HG03432 (cell line): Measurements from ENCODE around the gene NSMCE1.
"Not testable (repeated sequence)": the region's sequence is repeated elsewhere in the genome, so short reads cannot be mapped to it uniquely, and the experiment has no call there.

Experiments
- ATAC-seq: cut with Tn5 transposase; IDR thresholded peaks from one replicate; pipeline ENCODE4 v1.9.1; 2021; ENCODE audit warnings: mild to moderate bottlenecking, moderate library complexity; ENCODE audit not compliant: unreplicated experiment

NSMCE1 gene

DNA sequence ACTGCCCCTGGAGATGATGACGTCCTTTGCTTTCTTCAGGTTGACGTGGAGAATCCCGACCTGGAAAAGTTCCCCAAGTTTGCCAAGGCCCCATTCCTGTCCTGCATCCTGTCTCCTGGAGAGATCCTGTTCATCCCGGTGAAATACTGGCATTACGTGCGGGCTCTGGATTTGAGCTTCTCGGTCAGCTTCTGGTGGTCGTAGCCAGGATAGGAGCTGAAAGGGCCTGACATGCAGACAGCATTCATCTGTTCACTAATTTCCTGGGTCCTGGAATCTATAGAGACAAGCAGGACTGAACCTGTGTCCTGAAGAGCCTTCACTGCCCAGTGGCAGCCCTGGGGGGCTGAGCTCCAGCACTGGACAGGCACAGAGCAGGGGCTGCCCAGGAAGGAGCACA lies 48.0 kb downstream of the NSMCE1 start:
- no peak for ATAC-seq

DNA sequence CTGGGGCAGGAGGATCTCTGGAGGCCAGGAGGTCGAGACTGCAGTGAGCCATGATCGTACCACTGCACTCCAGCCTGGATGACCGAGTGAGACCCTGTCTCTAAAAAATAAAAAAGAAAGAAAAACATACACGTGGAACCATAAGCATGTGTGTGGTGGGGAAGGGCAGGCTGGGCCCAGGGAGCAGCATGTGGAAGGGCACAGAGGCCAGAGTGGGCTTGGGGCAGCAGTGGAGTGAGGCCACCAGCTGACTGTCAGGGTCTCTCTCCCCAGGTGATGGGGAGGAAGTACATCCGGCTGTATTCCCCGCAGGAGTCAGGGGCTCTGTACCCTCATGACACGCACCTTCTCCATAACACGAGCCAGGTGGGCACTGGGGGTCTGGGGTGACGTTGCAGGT lies 48.5 kb downstream of the NSMCE1 start:
- ATAC-seq, result no peak

DNA sequence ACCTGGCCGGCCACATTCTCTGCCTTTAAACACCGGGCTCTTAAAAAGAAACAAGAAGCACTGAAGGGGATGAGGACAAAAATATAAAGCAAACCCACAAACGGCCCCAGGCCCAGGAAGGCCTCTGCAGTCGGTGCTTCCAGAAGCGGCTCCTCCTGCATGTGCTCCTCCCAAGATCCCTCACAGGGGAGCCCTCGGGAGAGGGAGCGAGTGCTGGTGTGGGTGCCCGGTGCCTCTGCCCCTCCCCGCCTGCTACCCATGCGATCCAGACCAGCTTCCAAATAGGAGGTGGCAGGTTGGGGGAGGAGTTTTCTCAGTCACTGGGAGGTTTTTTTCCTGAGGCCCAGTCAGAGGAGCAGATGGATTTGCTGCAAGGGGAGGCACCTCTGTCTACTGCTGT lies 49.4 kb downstream of the NSMCE1 start:
- no peak for ATAC-seq

DNA sequence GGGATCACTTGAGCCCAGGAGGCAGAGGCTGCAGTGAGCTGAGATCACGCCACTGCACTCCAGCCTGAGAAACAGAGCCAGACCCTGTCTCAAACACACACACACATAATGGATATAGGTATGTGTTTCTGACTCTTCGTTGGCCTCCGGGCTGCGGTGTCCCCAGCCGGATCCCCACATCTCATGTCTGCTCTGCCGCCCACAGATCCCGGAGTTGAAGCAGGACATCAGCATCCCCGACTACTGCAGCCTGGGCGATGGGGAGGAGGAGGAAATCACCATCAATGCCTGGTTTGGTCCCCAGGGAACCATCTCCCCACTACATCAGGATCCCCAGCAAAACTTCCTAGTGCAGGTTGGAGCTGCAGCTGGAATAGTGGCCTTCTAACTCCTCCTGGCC lies 49.8 kb downstream of the NSMCE1 start:
- ATAC-seq, result no peak

DNA sequence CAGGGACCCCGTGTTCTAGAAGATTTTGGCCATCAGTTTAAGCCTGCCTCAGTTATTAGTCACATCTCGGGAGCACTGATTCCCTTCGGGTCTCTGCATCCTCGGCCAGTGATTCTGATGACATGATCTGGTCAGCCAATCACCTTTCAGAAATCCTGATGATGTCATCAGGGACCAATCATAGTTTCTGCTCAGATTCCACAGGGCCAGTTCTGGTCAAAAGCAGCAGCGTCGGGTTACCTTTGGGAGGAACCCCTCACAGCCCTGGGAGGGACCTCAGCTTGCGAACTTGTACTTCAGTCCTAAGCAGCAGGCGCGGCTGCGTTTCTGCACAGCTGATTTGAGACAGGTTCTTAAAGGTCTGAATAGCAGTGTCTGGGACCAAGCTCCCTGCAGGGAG lies 51.3 kb downstream of the NSMCE1 start:
- no peak for ATAC-seq

DNA sequence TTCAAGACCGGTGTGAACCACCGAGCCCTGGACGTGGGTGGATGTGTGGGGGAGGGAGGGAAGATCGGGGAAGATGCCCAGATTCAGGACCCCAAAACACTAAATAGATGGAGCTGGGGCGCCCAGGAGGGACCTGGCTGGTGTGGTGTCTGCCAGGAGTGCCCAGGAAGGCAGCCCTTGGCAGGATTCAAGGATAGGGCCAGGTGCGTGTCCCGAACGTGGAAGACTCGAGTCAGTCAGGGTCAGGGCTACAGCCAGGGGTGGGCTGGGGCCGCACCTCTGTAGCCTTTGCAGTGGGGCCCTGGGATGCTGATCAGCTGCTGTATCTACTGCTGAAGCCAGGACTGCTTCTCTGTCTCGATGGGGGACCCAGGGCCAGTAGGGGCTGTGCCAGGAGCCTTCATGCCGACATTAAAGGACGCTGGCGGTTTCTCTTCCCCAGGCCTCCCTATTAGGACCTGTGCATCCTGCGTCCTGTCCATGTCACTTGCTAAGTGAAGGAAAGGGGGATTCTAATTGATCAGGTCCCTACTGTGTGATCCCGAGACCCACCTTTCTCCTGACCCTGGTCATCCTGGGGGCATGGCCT lies 52.2 kb downstream of the NSMCE1 start:
- no peak for ATAC-seq

DNA sequence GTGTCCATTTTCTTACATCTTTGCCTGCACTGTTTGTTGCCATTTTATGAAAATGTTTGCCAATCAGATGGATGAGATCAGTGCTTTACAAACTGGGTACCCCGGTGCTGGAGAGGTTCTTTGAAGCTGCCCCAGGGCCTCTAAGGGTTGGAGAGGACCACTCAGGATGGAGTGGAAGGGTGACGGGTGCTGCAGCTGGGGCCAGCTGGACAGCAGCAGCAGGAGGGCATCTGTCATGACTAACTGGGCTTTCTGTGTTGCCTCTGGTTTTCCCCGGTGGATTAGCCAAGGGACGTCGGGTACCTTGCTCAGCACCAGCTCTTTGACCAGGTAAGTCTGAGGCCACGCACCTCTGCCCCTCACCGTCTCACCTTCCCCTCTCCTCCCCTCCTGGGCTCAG lies 52.9 kb downstream of the NSMCE1 start:
- ATAC-seq, result no peak

DNA sequence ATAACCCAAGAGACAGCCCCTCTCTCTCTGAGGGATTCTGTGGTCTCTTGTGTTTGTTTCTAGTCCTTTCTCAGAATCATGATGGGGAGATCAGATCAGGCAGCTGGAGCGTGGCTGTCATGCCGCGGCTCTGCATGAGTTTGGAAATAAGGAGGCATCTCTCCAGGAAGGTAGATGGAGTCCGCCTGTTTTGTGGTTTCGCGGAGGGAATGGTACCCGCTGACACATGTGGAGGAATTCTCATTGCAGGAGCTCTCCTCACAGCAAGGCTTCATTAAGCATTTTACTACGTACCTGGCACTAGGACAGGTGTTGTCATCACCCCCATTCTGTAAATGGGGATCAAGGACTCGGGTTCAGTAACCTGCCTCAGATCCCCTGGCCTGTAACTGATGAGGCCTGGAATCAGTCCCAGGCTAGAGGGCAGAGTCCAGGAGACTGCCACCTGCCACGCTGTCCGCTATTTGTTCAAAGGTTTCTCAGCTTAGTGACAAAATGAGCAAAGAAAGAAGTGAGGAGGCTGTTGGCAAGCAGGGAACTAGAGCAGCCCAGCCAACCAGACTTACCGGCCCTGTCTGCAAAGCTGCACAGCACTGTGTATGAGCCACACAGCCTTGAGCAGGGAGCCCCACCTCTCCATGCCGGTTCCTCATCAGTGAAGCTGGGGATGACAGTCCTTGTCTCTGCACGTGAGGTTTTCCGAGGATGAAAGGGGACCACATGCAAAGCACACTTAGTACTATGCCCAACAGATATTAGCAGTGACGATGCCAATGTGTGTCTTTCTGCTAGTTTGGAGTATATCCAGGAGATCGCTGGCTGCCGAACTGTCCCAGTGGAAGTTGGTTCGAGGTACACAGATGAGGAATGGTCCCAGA lies 54.2 kb downstream of the NSMCE1 start:
- no peak for ATAC-seq

DNA sequence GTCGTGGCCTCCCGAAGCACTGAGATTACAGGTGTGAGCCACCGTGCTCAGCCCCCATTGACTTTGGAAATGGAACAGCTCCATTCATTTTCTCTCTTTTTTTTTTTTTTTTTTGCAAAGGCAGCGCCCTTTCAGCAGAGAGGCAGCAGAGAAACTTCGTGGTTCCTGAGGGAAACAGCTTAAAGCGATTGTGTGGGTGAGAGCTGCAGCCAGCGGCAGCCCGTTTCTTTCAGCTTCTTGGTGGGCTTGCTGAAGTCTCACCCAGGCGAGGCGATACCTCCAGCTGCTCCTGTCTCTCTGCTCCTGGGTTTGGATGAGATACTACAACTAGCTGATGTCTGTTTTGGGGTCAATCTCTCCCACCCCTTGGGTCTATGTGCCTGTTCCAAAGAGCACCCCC lies 57.5 kb downstream of the NSMCE1 start:
- ATAC-seq, result no peak

DNA sequence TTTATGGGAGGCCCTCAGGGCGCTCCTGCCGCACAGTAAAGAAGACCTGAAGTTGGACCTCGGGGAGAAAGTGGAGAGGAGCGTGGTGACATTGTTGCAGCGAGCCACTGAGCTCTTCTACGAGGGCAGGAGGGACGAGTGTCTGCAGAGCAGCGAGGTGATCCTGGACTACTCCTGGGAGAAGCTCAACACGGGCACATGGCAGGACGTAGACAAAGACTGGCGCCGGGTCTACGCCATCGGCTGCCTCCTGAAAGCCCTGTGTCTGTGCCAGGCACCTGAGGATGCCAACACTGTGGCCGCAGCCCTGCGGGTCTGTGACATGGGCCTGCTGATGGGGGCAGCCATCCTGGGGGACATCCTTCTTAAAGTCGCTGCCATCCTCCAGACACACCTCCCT lies 58.4 kb downstream of the NSMCE1 start:
- no peak for ATAC-seq

DNA sequence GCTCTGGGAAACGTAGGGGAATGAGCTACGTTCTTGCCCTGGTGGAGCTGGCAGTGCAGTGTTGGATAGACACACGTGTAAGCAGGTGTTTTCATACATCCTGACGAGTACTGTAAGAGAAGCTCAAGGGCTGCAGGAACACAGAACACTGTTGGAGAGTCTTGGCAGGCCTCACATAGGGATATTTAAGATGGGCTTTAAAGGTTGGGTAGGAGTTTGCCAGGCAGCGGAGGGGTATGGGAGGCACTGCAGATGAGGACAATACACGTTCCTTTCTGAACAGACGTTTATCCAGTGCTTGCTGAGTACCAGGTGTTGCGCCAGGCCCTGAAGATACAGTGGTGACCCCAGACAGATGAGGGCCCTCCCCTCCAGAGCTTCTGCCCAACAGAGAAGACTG lies 59.0 kb downstream of the NSMCE1 start:
- no peak for ATAC-seq

DNA sequence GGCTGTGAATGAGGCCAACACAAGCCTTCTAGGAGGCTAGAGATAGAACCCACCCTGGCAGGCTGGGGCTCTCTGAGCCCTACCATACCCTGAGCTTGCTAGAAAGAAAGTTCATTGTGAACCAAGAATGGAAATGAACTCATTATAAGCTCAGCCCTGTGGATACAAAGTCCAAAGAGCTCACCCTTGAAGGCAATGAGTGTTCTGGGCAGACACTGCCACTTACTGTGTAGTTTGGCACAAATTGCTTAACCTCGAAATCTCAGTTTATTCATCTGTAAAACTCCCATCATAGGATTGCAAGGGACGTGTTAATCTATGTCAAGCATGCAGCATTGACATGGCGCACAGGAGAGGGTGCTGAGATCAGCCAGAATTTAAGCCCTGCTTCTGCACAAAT lies 59.8 kb downstream of the NSMCE1 start:
- no peak for ATAC-seq

DNA sequence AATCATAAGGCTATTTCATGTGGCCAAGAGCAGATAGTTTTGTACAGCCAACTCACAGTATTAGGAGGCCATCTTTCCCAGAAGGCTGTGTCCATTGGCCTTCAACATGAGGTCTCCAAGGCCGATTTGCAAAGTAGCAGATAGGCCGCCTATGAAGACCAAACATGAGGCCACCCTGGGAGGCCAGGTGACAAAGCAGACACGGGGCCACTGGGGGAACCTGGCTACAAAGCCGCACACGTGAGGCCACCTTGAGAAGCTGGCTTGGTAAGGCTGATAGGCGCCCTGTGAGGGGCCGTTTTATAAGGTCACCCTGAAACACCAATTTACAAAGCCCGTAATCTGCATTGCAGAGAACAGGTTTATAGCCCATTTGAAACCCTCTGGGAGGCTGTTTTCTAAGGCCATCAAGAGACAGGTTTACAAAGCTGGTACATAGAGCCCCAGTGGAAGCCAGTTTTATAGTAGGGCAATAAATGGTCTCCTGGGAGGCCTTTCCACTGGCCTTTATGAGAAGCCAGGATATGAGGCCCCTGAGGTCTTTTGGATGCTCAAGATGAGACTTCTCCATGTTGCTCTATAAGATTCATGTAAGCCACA lies 60.4 kb downstream of the NSMCE1 start:
- no peak for ATAC-seq

DNA sequence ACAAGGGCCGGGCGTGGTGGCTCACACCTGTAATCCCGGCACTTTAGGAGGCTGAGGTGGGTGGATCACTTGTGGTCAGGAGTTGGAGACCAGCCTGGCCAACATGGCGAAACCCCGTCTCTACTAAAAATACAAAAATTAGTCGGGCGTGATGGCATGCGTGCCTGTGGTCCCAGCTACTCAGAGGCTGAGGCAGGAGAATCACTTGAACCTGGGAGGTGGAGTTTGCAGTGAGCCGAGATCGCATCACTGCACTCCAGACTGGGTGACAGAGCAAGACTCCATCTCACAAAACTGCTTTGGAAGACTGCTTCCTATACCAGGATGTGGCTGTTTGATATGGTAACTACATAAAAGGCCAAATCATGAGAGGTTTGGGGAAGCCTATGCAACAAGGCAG lies 61.5 kb downstream of the NSMCE1 start:
- not testable (repeated sequence) for ATAC-seq

DNA sequence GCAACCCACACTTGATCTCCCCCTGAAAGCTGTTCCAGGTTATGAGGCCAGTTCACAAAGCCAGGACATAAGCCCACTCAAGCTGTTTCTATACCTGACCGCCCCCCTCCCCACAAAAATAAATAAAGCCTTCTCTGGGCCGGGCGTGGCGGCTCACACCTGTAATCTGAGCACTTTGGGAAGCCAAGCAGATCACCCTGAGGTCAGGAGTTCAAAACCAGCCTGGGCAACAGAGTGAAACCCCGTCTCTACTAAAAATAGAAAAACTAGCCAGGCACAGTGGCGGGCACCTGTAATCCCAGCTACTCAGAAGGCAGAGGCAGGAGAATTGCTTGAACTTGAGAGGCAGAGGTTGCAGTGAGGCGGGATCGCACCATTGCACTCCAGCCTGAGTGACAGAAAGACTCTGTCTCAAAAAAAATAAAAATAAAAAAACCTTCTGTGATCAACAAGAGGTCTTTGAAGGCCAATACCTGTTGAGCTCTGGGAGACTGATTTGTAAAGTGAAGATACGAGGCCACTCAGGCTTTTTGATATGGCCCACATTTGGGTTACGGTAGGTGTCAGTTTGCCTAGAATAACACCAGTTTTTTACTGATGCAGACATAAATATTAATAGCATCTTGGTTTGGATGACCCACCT lies 63.0 kb downstream of the NSMCE1 start:
- no peak for ATAC-seq

DNA sequence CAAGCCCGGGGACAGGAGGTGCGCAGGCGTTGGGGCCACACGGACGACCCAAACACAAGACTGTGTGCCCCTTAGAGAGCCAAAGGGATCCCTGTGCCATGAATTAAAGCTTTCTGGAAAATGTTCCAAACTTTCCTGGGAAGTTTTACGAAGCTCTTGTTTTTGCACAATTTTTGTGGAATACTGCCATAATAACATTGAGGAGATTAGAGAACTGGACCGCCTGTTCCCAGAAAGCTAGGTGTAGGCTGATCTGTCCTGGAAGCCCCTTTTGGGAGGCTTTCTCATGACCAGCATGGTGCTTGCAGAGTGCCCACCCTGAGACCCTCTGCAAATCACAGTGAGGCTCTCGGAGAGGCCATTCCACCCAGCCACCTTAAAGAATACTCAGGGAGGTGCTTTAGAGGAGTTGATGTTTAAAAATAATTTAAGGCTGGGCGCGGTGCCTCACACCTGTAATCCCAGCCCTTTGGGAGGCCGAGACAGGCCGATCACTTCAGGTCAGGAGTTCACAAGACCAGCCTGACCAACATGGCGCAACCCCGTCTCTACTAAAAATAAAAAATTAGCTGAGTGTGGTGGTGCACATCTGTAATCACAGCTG lies 64.2 kb downstream of the NSMCE1 start:
- ATAC-seq, result no peak

DNA sequence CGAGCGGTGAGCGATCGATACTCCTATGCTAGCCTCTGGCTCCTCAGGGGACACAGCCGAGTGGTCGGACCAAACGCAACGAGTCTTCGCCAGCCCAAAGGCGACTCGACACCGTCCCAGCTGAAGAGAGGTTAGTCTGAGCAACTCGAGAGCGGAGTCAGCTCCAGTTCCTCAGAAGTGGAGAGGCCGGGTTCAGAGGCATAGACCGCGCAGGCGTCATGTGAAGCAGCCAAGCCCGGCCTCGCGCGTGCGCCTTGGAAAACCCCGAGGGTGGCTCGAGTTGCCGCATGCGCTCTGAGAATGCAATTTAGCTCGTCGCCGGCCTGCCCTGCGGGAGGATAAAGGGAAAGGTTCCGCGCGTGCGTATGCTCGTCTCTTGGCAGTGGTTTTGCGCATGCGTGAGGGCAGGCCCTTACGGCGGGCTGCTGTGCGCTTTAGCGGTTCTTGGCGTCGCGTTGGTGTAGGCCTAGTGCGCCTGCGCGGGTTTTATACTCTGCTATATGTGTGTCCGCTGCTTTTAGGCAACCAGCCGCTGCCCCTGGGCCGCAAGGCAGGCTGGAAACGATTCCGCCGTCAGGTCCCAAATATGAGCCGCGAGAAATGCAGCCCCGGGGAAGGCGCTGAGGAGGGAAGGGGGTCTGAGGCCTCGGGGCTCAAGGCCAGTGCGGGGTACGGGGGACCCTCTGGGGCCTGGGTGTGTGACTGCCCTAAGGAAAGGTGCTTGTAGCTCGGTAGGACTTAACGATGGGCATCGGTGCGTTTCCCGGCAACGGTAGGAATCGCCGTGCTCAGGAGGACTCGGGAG lies 64.9 kb downstream of the NSMCE1 start, which contains the start of gene KDM8:
KDM8 (plus strand) TSS at position 20 of the 805 bp plus-strand sequence. CDS start 6,598 bp downstream, outside the sequence.
- ATAC-seq, result peak; percentile 88

DNA sequence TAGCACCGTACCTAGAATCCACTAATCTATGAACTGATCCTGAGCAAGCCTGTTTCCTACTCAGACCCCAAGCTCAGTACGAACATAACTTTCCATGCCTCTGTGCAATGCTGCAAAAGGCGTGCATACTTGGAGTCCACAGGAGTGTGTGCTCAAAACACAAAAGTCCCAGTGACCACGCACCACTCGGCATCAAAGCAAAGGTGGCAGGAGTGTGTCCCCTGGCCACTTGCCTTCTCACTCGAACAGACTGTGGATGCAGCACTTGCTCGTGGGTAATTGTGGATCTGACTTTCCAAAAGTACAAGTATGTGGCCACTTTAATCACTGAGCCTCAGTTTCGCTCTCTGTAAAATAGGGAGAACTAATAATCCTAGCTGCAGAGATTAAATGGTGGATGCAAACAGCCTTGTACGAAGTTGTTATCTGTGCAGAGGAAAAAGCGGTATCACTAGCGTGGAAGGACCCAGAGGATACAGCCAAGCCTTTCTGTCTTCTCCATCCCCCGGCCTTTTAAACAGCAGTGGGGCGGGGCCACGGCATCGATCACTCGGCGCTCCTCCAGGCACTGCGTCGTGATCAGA lies 65.6 kb downstream of the NSMCE1 start:
- peak; percentile 70 for ATAC-seq

DNA sequence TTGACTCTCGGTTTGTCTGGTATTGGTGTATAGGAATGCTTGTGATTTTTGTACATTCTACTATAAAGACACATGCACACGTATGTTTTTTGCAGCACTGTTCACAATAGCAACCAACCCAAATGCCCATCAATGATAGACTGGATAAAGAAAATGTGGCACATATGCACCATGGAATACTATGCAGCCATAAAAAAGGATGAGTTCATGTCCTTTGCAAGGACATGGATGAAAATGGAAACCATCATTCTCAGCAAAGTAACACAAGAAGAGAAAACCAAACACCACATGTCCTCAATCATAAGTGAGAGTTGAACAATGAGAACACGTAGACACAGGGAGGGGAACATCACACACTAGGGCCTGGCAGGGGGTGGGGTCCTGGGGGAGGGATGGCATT lies 67.7 kb downstream of the NSMCE1 start:
- not testable (repeated sequence) for ATAC-seq

DNA sequence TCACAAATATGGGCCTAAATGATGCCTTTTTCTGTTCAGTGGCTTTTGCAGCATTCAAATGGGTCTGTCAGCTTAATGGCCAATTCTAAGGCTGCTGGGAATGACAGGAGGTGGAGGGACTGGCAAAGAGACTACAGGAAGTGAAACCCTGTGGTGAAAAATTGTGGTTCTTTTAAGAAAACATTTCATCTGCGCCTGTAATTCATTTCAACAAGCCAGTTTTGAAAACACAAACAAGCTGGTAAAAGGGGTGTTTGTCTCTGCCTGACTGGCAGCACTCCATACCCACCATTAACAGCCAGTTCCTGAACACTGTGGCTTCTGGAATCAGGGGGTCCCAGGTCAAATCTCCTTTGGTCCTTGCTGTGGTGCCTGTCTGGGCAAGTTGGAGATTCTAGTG lies 68.8 kb downstream of the NSMCE1 start:
- ATAC-seq, result peak; percentile 31
